Stomach (tissue), 4 donors: ENCODE results near the gene TSPAN3.

Source experiments
- CTCF ChIP-seq, 7 experiments: fragments of 450-650 bp in 4 of 7; fragments of 200-600 bp in 3 of 7; sonication (generic) in 3 of 7; IDR thresholded peaks; one replicate each; pipeline ENCODE4 v1.5.1; 2016 to 2019; ENCODE audit warnings: antibody characterized with exemption in 7 of 7, control low read depth in 2 of 7, mild to moderate bottlenecking in 1 of 7
- EP300 ChIP-seq: sonication (generic); formaldehyde crosslinking; IDR thresholded peaks from one replicate; pipeline ENCODE4 v1.6.1; 2017; ENCODE audit warnings: antibody characterized with exemption
- POLR2A ChIP-seq, 4 donors: fragments of 450-650 bp; IDR thresholded peaks; one replicate each; pipeline ENCODE4 v1.6.1; 2016; ENCODE audit warnings: antibody characterized with exemption in 4 of 4, control low read depth in 2 of 4, mild to moderate bottlenecking in 1 of 4, moderate library complexity in 1 of 4
- POLR2AphosphoS5 ChIP-seq, 3 donors: sonication (generic); formaldehyde crosslinking; IDR thresholded peaks; one replicate each; pipeline ENCODE4 v1.6.1; 2016; ENCODE audit warnings: antibody characterized with exemption in 3 of 3

DNA sequence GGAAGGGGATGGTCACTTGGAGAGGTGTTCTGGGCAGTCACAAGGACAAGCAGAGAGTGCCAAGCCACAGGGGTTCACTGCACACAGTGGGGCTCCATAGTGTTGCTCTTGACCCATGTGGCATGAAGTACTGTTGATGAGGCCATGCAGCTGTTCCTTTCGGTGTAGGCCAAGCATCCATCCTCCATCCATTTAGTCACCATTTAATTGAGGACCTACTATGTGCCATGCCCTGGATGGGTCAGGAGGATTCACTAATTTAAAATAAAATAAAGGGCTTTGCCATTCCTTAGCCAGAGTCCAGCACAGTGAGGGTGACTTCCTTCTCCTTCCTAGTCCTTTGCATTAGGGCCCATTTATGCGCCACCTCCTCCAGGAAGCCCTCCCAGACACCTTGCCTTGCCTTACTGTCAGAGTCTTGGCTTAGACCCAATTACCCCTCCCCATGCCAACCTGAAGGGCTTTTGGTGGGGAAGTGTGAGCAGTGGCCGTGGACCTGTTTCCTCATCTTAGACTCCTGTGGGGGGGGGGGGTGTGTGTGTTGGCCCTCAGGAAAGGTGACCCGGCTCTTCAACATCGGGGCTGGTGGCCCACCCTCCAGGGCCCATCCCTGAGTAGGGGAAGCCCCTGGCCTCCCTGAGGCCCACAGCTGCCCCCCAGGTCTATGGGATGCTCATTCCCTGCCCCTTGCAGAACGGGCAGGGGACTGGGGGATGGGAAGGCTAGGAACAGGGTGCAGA lies 50.4 kb downstream of the TSPAN3 start:
- TF ChIP-seq CTCF (IDR thresholded peaks at IDR 0.05) (no peak), POLR2A (IDR thresholded peaks at IDR 0.05) (no peak), POLR2AphosphoS5 (IDR thresholded peaks at IDR 0.05) (no peak), EP300 (no peak)
